IMR-90 (cell line): Measurements from ENCODE around the gene LENEP. TPM values are rescaled to one million over a fixed set of nuclear protein-coding genes. Genes with fewer than 3 reads are reported as not detected.

Experiments used
- ATAC-seq: fragments of 200-7000 bp; cut with Tn5 transposase; 2 replicates; pipeline ENCODE4 v1.9.1; 2020; ENCODE audit warnings: low read depth, mild to moderate bottlenecking, moderate library complexity
- BruUV-seq: library from RNA; stranded (reverse); fragments of 400-500 nt; replicated peaks from 2 replicates; lab custom pipeline; 2021; lab: Mats Ljungman, UMichigan
- CTCF ChIA-PET: fragments of 300-600 bp; formaldehyde crosslinking; extraction: SDS; loops from one replicate; lab custom pipeline; 2021; ENCODE audit warnings: antibody characterized with exemption; lab: Yijun Ruan, JAX
- POLR2A ChIA-PET: fragments of 300-600 bp; sonication (Branson Sonifier 250); formaldehyde crosslinking; loops from one replicate; lab custom pipeline; 2022; ENCODE audit warnings: antibody characterized with exemption; ENCODE audit not compliant: unreplicated experiment; lab: Charles Lee
- DNase-seq: peaks from one replicate; pipeline ENCODE4 v3.0.0; 2013
- H2AFZ ChIP-seq: replicated peaks from 2 replicates; pipeline ENCODE3; 2013; ENCODE audit warnings: low read length, mild to moderate bottlenecking; ENCODE audit not compliant: poor library complexity
- H2AK5ac ChIP-seq: 2 replicates; pipeline ENCODE4 v1.6.1; 2013; ENCODE audit warnings: low read depth, low read length, inconsistent platforms
- H2AK9ac ChIP-seq: replicated peaks from 2 replicates; pipeline ENCODE3; 2013; ENCODE audit warnings: mild to moderate bottlenecking, low read depth, low read length, moderate library complexity; ENCODE audit not compliant: poor library complexity
- H2BK120ac ChIP-seq: 2 replicates; pipeline ENCODE4 v1.6.1; 2013; ENCODE audit warnings: low read depth, low read length, inconsistent platforms
- H2BK15ac ChIP-seq: 3 replicates; pipeline ENCODE4 v1.6.1; 2013; ENCODE audit warnings: low read depth, low read length, inconsistent platforms
- H2BK20ac ChIP-seq: 2 replicates; pipeline ENCODE4 v1.6.1; 2013; ENCODE audit warnings: low read depth, mild to moderate bottlenecking, inconsistent platforms, low read length, moderate library complexity
- H2BK5ac ChIP-seq: 2 replicates; pipeline ENCODE4 v1.6.1; 2013; ENCODE audit warnings: mild to moderate bottlenecking, low read depth, low read length, inconsistent platforms; ENCODE audit not compliant: poor library complexity, severe bottlenecking
- H3K14ac ChIP-seq: replicated peaks from 2 replicates; pipeline ENCODE4 v1.6.1; 2013; ENCODE audit warnings: low read depth, low read length, inconsistent platforms
- H3K18ac ChIP-seq: 2 replicates; pipeline ENCODE4 v1.6.1; 2013; ENCODE audit warnings: low read depth, low read length, control low read depth
- H3K23ac ChIP-seq: 2 replicates; pipeline ENCODE4 v1.6.1; 2013; ENCODE audit warnings: low read depth, low read length, inconsistent platforms
- H3K27ac ChIP-seq: 2 replicates; pipeline ENCODE4 v1.5.1; 2013; ENCODE audit warnings: mild to moderate bottlenecking, control low read depth, low read length; ENCODE audit not compliant: insufficient read depth
- H3K27me3 ChIP-seq: 2 replicates; pipeline ENCODE4 v1.6.1; 2013; ENCODE audit warnings: low read length; ENCODE audit not compliant: control insufficient read depth, insufficient read depth
- H3K36me3 ChIP-seq: 2 replicates; pipeline ENCODE4 v1.6.1; 2013; ENCODE audit warnings: low read length, mixed read lengths; ENCODE audit not compliant: control insufficient read depth, insufficient read depth
- H3K4ac ChIP-seq: 2 replicates; pipeline ENCODE4 v1.6.1; 2013; ENCODE audit warnings: low read depth, low read length, inconsistent platforms
- H3K4me1 ChIP-seq: 2 replicates; pipeline ENCODE4 v1.6.1; 2013; ENCODE audit warnings: low read length, mixed read lengths; ENCODE audit not compliant: control insufficient read depth, insufficient read depth
- H3K4me2 ChIP-seq: 2 replicates; pipeline ENCODE4 v1.6.1; 2013; ENCODE audit warnings: low read depth, mild to moderate bottlenecking, control low read depth, low read length, moderate library complexity
- H3K4me3 ChIP-seq: 2 replicates; pipeline ENCODE4 v1.5.1; 2013; ENCODE audit warnings: low read depth, mild to moderate bottlenecking, control low read depth, low read length, moderate library complexity; ENCODE audit not compliant: insufficient read depth
- H3K56ac ChIP-seq: 2 replicates; pipeline ENCODE4 v1.6.1; 2013; ENCODE audit warnings: low read length, inconsistent platforms; ENCODE audit not compliant: insufficient read depth; ENCODE audit errors: extremely low read depth
- H3K79me1 ChIP-seq, 2 experiments: 2 replicates each; pipeline ENCODE4 v1.6.1; 2013; ENCODE audit warnings: low read length in 2 of 2, inconsistent platforms in 1 of 2, low read depth in 1 of 2
- H3K9ac ChIP-seq: 2 replicates; pipeline ENCODE4 v1.6.1; 2013; ENCODE audit warnings: low read depth, low read length, control low read depth
- H3K9me1 ChIP-seq: 2 replicates; pipeline ENCODE4 v1.6.1; 2013; ENCODE audit warnings: low read length, inconsistent platforms; ENCODE audit not compliant: insufficient read depth
- H3K9me3 ChIP-seq: 2 replicates; pipeline ENCODE4 v1.6.1; 2013; ENCODE audit warnings: low read length; ENCODE audit not compliant: control insufficient read depth, insufficient read depth
- H4K20me1 ChIP-seq: 2 replicates; pipeline ENCODE4 v1.6.1; 2013; ENCODE audit warnings: low read length, inconsistent platforms; ENCODE audit not compliant: insufficient read depth
- H4K5ac ChIP-seq: 2 replicates; pipeline ENCODE4 v1.6.1; 2013; ENCODE audit warnings: mild to moderate bottlenecking, low read depth, low read length, control low read depth
- H4K8ac ChIP-seq, 2 experiments: 2 replicates each; pipeline ENCODE4 v1.6.1; 2013; ENCODE audit warnings: low read depth in 2 of 2, low read length in 2 of 2, control low read depth in 1 of 2, inconsistent platforms in 1 of 2
- H4K91ac ChIP-seq: 2 replicates; pipeline ENCODE4 v1.6.1; 2013; ENCODE audit warnings: low read depth, low read length, inconsistent platforms; ENCODE audit not compliant: insufficient read depth
- BHLHE40 ChIP-seq: fragments of 150-350 bp; IDR thresholded peaks from 2 replicates; pipeline ENCODE4 v1.6.1; 2016; ENCODE audit warnings: mild to moderate bottlenecking, low read depth, low read length
- CHD1 ChIP-seq: IDR thresholded peaks from 2 replicates; pipeline ENCODE4 v1.6.1; 2012; ENCODE audit warnings: low read depth, low read length, improper control_type of control experiment
- FOS ChIP-seq: fragments of 150-350 bp; IDR thresholded peaks from 2 replicates; pipeline ENCODE4 v1.6.1; 2016; ENCODE audit warnings: low read depth, low read length
- MAFK ChIP-seq: IDR thresholded peaks from 2 replicates; pipeline ENCODE4 v1.6.1; 2012; ENCODE audit warnings: low read depth, low read length, improper control_type of control experiment
- MAZ ChIP-seq: IDR thresholded peaks from 2 replicates; pipeline ENCODE4 v1.6.1; 2012; ENCODE audit warnings: low read depth, mild to moderate bottlenecking, low read length, improper control_type of control experiment, moderate library complexity, borderline replicate concordance
- RFX5 ChIP-seq: IDR thresholded peaks from 2 replicates; pipeline ENCODE4 v1.8.0; 2012; ENCODE audit warnings: low read depth, mild to moderate bottlenecking, low read length, moderate library complexity
- WGBS, 2 experiments: methylation state at CpG; one replicate each; pipeline versions ENCODE4 v1.1.5 to v1.1.7; 2013; ENCODE audit warnings: missing lambda C conversion rate in 2 of 2; ENCODE audit not compliant: insufficient read length in 1 of 2; ENCODE audit errors: extremely low coverage in 2 of 2; 5-methylcytosine and 5-hydroxymethylcytosine counted together
- dilution Hi-C: fragments of 300-500 bp; cut with HindIII; formaldehyde crosslinking; loops from one replicate; pipeline ENCODE4 v1.14.3; 2018; ENCODE audit warnings: low sequenced_read_pairs; ENCODE audit not compliant: unreplicated experiment
- in situ Hi-C: fragments of 300-500 bp; cut with MboI; formaldehyde crosslinking; loops from 3 replicates; pipeline ENCODE4 v1.14.3; 2019; ENCODE audit warnings: low sequenced_read_pairs, inconsistent platforms, mixed read lengths
- intact Hi-C: fragments of 100-400 bp; cut with micrococcal nuclease; formaldehyde crosslinking; loops from 2 replicates; pipeline ENCODE4 v1.10.0; 2022
- polyA plus RNA-seq, 3 experiments: library from polyadenylated mRNA; depleted of rRNA; stranded (reverse); fragments of >200 nt; gene quantifications; 2 replicates each; pipeline ENCODE4 v1.2.3, GENCODE V29; 2012; ENCODE audit warnings: low replicate concordance in 1 of 3
- total RNA-seq: library from RNA; depleted of rRNA; stranded (reverse); fragments of >200 nt; gene quantifications from 2 replicates; pipeline ENCODE4 v1.2.3, GENCODE V29; 2012
- TF ChIP-seq, protein P1 (sequence below): conservative IDR thresholded peaks from 2 replicates; pipeline ENCODE4 v1.5.1; 2012; ENCODE audit warnings: mild to moderate bottlenecking, low read depth, low read length, improper control_type of control experiment
- TF ChIP-seq, protein P2 (sequence below): fragments of 150-350 bp; IDR thresholded peaks from 2 replicates; pipeline ENCODE4 v1.6.1; 2017; ENCODE audit warnings: mild to moderate bottlenecking, antibody characterized with exemption, low read length, low read depth

Gene LENEP
- total and polyA plus RNA-seq, 2 of the 4 experiments (the other 2 are of a cell fraction) = not detected

- Histone ChIP-seq H2BK20ac (no peak overlapping the region), H3K23ac (no peak overlapping the region), H3K18ac (no peak overlapping the region), H3K27me3 (peaks cover 2% of the 10 kb centered on the region; the same call in 1 of the 2 replicates), H3K56ac (no peak overlapping the region), H2BK120ac (no peak overlapping the region), H3K9ac (no peak overlapping the region), H3K9me3 (no peaks in the 10 kb centered on the region), H3K4ac (no peak overlapping the region), H4K20me1 (no peaks in the 10 kb centered on the region; the same call in 1 of the 2 replicates), H3K4me3 (no peak overlapping the region), H4K8ac (no peak overlapping the region), H3K79me1 (peaks cover 0 to 5% of the 10 kb centered on the region in 2 experiments; a peak in 1 of 4 replicates), H3K4me2 (no peak overlapping the region), H3K14ac (no peak overlapping the region), H3K36me3 (peaks cover 21% of the 10 kb centered on the region), H2AK9ac (peak overlapping the region; percentile 55), H4K91ac (no peak overlapping the region), H2AFZ (no peak overlapping the region), H4K5ac (no peak overlapping the region), H2BK5ac (no peak overlapping the region), H2BK15ac (peak overlapping the region; percentile 37; the same call in 1 of the 3 replicates), H3K9me1 (peaks cover 2% of the 10 kb centered on the region; the same call in 1 of the 2 replicates), H3K27ac (no peak overlapping the region), H3K4me1 (peaks cover 6% of the 10 kb centered on the region; the same call in 1 of the 2 replicates), H2AK5ac (peak overlapping the region; percentile 51; the same call in 1 of the 2 replicates)
- BruUV-seq = no TSS peak
- in situ Hi-C loops = no loop called here
- ChIA-PET POLR2A (no interaction called here), CTCF (interaction anchor here (0.6 to 1.1 kb wide), 2 partner anchors 16 to 20 kb away, joined by 3 read pairs; no protein-coding TSS in a partner anchor)
- DNase-seq (no peak), ATAC-seq (no peak)
- WGBS, 2 experiments = 64% methylated on average over 3 of the region's 8 CpGs; no CpG with 5 or more reads in 1 of the 2 experiments
- TF ChIP-seq CHD1 (no peak), MAFK (0 out of 2 replicates have a peak, but pooled peaks have one; percentile 45), MAZ (no peak), FOS (no peak), RFX5 (no peak), BHLHE40 (no peak)
- TF ChIP-seq, protein P1, sequence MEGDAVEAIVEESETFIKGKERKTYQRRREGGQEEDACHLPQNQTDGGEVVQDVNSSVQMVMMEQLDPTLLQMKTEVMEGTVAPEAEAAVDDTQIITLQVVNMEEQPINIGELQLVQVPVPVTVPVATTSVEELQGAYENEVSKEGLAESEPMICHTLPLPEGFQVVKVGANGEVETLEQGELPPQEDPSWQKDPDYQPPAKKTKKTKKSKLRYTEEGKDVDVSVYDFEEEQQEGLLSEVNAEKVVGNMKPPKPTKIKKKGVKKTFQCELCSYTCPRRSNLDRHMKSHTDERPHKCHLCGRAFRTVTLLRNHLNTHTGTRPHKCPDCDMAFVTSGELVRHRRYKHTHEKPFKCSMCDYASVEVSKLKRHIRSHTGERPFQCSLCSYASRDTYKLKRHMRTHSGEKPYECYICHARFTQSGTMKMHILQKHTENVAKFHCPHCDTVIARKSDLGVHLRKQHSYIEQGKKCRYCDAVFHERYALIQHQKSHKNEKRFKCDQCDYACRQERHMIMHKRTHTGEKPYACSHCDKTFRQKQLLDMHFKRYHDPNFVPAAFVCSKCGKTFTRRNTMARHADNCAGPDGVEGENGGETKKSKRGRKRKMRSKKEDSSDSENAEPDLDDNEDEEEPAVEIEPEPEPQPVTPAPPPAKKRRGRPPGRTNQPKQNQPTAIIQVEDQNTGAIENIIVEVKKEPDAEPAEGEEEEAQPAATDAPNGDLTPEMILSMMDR = no peak
- TF ChIP-seq, protein P2, sequence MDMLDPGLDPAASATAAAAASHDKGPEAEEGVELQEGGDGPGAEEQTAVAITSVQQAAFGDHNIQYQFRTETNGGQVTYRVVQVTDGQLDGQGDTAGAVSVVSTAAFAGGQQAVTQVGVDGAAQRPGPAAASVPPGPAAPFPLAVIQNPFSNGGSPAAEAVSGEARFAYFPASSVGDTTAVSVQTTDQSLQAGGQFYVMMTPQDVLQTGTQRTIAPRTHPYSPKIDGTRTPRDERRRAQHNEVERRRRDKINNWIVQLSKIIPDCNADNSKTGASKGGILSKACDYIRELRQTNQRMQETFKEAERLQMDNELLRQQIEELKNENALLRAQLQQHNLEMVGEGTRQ = no peak
- dilution Hi-C loops = no loop called here
- intact Hi-C loops = no loop called here
Measured at GRCh38 chr1:155018617-155019348, 25.4 kb downstream of the LENEP start.
